Stimulated activated CD4-positive, alpha-beta T cell treated with anti-CD3 and anti-CD28 coated beads, Interleukin-1b, Interleukin-23, amount 100 ng/mL, for 24 hours (primary cell): ENCODE results near the gene C1QTNF5.

Experiments
- DNase-seq, 4 experiments: peaks; one replicate each; pipeline ENCODE4 v3.0.0-alpha.2; 2020; ENCODE audit warnings: low read depth in 4 of 4, low spot score in 1 of 4

C1QTNF5 gene

DNA sequence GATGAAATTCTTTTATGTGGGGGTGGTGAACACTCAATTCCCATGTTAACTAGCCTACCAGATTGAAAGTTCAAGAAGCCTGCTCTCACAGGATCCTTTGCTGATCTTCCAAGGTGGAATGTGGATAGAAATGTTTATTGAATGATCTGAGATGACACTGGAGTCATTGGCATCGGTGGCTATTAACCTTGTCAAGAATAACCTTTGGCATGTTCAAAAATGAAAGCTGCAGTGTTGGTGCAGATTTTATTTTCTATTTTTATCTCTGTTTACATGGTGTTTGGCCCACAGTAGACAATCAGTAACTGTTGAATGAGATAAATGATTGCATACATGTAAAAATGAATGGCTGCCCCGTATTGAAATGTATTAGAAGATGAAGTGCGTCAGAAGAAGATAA is 42.7 kb downstream of the C1QTNF5 start:
- DNase-seq: no peak

DNA sequence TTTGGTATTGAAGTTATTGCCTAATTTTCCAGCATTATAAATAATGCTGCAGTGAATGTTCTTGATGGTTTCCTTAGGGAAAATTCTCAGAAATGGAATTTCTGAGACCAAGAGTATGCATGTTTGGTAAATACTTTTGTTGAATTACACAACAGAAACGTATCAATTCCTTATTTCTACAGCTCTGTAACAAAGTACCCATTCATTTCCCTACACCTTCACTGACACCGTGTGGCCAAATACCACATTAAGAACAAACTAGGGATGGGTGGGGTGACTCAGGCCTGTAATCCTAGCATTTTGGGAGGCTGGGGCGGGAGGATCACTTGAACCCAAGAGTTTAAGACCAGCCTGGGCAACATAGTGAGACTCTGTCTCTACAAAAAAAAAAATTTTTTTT is 45.5 kb downstream of the C1QTNF5 start:
- DNase-seq: no peak

DNA sequence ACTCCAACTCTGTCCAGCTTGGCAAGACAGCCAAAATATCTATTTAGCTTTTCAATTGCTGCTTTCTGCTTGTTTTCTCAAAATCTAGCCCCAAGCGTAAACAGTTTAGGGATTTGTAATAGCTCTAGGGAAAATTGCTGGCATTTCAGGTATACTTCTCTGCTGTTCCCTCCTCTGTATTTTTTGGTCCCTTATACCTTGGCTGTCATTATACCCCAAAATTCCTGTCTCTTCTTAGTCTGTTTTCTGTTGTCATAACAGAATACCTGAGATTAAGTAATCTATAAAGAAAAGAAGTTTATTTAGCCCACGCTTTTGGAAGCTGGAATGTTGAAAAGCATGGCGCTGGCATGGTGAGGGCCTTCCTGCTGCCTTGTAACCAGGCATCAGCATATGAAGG is 47.2 kb downstream of the C1QTNF5 start:
- no peak for DNase-seq

DNA sequence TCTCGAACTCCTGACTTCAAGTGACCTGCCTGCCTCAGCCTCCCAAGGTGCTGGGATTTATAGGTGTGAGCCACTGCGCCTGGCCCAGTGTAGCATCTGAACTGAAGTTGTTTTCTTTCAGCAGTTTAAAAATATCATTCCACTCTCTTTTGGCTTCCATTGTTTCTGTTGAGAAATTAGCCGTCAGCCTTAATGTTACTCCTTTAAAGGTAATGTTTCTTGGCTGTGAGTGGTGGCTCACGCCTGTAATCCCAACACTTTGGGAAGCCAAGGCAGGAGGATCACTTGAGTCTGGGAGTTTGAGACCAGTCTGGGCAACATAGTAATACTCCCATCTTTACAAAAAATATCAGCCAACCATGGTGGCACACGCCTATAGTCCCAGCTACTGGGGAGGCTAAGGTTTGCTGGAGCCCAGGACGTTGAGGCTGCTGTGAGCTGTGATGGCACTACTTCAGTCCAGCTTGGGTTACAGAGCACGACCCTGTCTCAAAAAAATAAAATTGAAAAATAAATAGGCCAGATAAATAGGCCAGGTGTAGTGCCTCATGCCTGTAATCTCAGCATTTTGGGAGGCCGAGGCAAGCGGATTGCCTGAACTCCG is 49.7 kb downstream of the C1QTNF5 start:
- no peak for DNase-seq
